PC-9 (cell line): ENCODE data around the gene OBSCN. TPM values are rescaled to one million over a fixed set of nuclear protein-coding genes. Genes with fewer than 3 reads are reported as not detected.

Experiments
- BruUV-seq: library from RNA; stranded (reverse); fragments of 400-500 nt; replicated peaks from 2 replicates; lab custom pipeline; 2021; lab: Mats Ljungman, UMichigan
- CTCF ChIA-PET: fragments of 300-600 bp; sonication (Branson Sonifier 250); formaldehyde crosslinking; loops from one replicate; lab custom pipeline; 2022; ENCODE audit warnings: antibody characterized with exemption; lab: Charles Lee
- POLR2A ChIA-PET: fragments of 300-600 bp; sonication (Branson Sonifier 250); formaldehyde crosslinking; loops from one replicate; lab custom pipeline; 2022; ENCODE audit warnings: antibody characterized with exemption; ENCODE audit not compliant: unreplicated experiment; lab: Charles Lee
- DNase-seq, 2 experiments: peaks; one replicate each; pipeline versions ENCODE4 v3.0.0 to v3.0.0-alpha.2; 2015 to 2022; ENCODE audit warnings: mixed read lengths in 1 of 2
- H2AFZ ChIP-seq: fragments of 200-600 bp; sonication (generic); 2 replicates; pipeline ENCODE4 v1.8.1; 2017; ENCODE audit warnings: antibody characterized with exemption
- H3F3A ChIP-seq: fragments of 200-600 bp; sonication (generic); 2 replicates; pipeline ENCODE4 v1.8.1; 2017; ENCODE audit warnings: antibody characterized with exemption, mild to moderate bottlenecking, low read depth; ENCODE audit not compliant: insufficient read depth
- H3K27ac ChIP-seq: fragments of 200-600 bp; sonication (generic); 2 replicates; pipeline ENCODE4 v1.6.1; 2016; ENCODE audit warnings: mixed run types
- H3K27me3 ChIP-seq: fragments of 200-600 bp; sonication (generic); 2 replicates; pipeline ENCODE4 v1.6.1; 2016; ENCODE audit warnings: low read depth, mixed run types; ENCODE audit not compliant: insufficient read depth
- H3K36me3 ChIP-seq: fragments of 200-600 bp; sonication (generic); 2 replicates; pipeline ENCODE4 v1.6.1; 2016; ENCODE audit warnings: low read depth, mixed run types
- H3K4me1 ChIP-seq: fragments of 200-600 bp; sonication (generic); replicated peaks from 2 replicates; pipeline ENCODE4 v1.6.1; 2016; ENCODE audit warnings: mixed run types; ENCODE audit not compliant: insufficient read depth
- H3K4me2 ChIP-seq: fragments of 200-600 bp; sonication (generic); 2 replicates; pipeline ENCODE4 v1.6.1; 2017; ENCODE audit warnings: mixed run types
- H3K4me3 ChIP-seq: fragments of 200-600 bp; sonication (generic); 2 replicates; pipeline ENCODE4 v1.6.1; 2016; ENCODE audit warnings: mixed run types
- H3K79me2 ChIP-seq: fragments of 200-600 bp; sonication (generic); 2 replicates; pipeline ENCODE4 v1.6.1; 2017; ENCODE audit warnings: low read depth, mixed run types
- H3K9me2 ChIP-seq: fragments of 200-600 bp; sonication (generic); 2 replicates; pipeline ENCODE4 v1.8.1; 2017; ENCODE audit warnings: mild to moderate bottlenecking; ENCODE audit not compliant: insufficient read depth
- H3K9me3 ChIP-seq: fragments of 200-600 bp; sonication (generic); 2 replicates; pipeline ENCODE4 v1.8.1; 2016; ENCODE audit warnings: low read depth; ENCODE audit not compliant: insufficient read depth
- H4K20me1 ChIP-seq: fragments of 200-600 bp; sonication (generic); 2 replicates; pipeline ENCODE4 v1.8.1; 2017; ENCODE audit not compliant: insufficient read depth
- EZH2 ChIP-seq: fragments of 200-600 bp; sonication (generic); IDR thresholded peaks from 2 replicates; pipeline ENCODE4 v1.8.0; 2017; ENCODE audit warnings: antibody characterized with exemption, low read depth
- intact Hi-C: fragments of 100-400 bp; cut with micrococcal nuclease; formaldehyde crosslinking; loops from one replicate; pipeline ENCODE4 v1.10.0; 2022; ENCODE audit not compliant: unreplicated experiment
- total RNA-seq: library from RNA; stranded (reverse); gene quantifications from 2 replicates; pipeline ENCODE4 v1.2.3, GENCODE V29; 2021
- TF ChIP-seq, protein P1 (sequence below): fragments of 200-600 bp; sonication (generic); conservative IDR thresholded peaks from 2 replicates; pipeline ENCODE4 v1.6.1; 2017; ENCODE audit warnings: mixed run types, antibody characterized with exemption, mild to moderate bottlenecking, moderate library complexity

Gene OBSCN
- total RNA-seq, 1 experiment from 2014 or later, result 62.9 TPM

DNA sequence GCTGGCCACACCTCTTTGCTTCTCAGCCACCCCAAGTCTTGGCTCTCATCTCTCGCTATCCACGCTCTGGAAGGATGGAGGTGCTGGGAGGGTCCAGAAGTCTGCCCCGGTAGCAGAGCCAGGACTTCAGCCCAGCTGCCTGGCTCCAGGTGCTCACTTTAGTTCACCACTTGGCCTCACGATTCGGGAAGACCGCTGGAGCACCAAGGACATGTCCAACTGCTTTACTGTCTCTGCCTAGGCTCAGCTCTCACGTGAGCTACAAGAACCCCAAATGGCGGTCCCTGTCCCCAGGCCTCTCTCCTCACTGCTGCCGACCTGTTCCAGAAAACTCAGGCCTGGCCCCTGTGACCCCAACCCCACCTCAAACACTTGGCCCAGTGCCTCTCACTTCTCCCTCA lies 195.4 kb downstream of the OBSCN start:
- H3K4me3 ChIP-seq, result no peak overlapping the region
- H3K4me1 ChIP-seq, result peaks cover 25% of the 10 kb centered on the region
- TF ChIP-seq, protein P1, sequence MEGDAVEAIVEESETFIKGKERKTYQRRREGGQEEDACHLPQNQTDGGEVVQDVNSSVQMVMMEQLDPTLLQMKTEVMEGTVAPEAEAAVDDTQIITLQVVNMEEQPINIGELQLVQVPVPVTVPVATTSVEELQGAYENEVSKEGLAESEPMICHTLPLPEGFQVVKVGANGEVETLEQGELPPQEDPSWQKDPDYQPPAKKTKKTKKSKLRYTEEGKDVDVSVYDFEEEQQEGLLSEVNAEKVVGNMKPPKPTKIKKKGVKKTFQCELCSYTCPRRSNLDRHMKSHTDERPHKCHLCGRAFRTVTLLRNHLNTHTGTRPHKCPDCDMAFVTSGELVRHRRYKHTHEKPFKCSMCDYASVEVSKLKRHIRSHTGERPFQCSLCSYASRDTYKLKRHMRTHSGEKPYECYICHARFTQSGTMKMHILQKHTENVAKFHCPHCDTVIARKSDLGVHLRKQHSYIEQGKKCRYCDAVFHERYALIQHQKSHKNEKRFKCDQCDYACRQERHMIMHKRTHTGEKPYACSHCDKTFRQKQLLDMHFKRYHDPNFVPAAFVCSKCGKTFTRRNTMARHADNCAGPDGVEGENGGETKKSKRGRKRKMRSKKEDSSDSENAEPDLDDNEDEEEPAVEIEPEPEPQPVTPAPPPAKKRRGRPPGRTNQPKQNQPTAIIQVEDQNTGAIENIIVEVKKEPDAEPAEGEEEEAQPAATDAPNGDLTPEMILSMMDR, result no peak
- no peak for TF ChIP-seq EZH2
- BruUV-seq, result no TSS peak
- peaks cover 67% of the 10 kb centered on the region for H4K20me1 ChIP-seq
- H3K79me2 ChIP-seq, result peaks cover 79% of the 10 kb centered on the region
- DNase-seq, result no peak
- POLR2A ChIA-PET, result interaction anchor here (0.6 kb wide), 1 partner anchor 404 kb away, joined by 3 read pairs; no protein-coding TSS in a partner anchor
- no peak overlapping the region for H3K27ac ChIP-seq
- peaks cover 21% of the 10 kb centered on the region for H3K36me3 ChIP-seq
- CTCF ChIA-PET, result interaction anchor here (0.5 kb wide), 1 partner anchor 21 kb away, joined by 3 read pairs; no protein-coding TSS in a partner anchor
- H2AFZ ChIP-seq, result no peak overlapping the region
- no peaks in the 10 kb centered on the region for H3K9me3 ChIP-seq
- intact Hi-C loops, result no loop called here
- H3F3A ChIP-seq, result 0 out of 2 replicates have a peak, but pooled peaks cover 4% of the 10 kb centered on the region
- H3K27me3 ChIP-seq, result no peaks in the 10 kb centered on the region
- peak overlapping the region; percentile 95; the same call in 1 of the 2 replicates for H3K4me2 ChIP-seq
- H3K9me2 ChIP-seq, result no peaks in the 10 kb centered on the region

DNA sequence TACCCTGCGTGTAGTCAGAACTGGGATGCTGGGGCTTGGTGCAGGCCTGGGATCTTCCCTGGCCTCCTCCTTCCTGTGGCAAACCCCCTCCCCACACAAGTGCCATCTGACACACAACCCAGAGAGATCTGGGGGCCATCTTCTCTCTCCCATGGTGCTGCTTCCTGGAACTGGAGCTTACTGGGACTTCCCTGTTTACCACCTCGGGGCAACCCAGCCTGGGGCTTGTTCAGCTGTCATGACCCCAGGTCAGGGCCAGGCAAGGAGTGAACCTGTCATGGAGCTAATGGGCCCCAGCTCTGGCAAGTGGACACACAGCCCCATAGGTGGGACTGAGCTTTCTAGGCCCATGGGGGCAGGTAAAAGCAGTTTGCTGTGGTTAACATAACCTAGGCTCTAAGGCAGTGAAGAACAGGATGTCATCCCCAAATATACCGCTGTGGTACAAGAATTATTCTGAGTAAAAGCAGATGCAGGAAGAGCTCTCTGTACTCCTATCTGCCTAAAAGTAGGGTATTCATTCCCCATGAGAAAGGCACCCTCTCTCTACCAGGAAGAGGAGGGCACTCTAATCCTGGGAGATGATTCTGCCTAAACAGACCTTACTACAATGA lies 196.4 kb downstream of the OBSCN start:
- POLR2A ChIA-PET, result interaction anchor here (0.5 to 0.6 kb wide), 3 partner anchors 91 to 418 kb away, joined by 3 to 4 read pairs (median 3); no protein-coding TSS in a partner anchor
- H3K4me3 ChIP-seq, result peak overlapping the region; percentile 95
- peaks cover 87% of the 10 kb centered on the region for H3K79me2 ChIP-seq

DNA sequence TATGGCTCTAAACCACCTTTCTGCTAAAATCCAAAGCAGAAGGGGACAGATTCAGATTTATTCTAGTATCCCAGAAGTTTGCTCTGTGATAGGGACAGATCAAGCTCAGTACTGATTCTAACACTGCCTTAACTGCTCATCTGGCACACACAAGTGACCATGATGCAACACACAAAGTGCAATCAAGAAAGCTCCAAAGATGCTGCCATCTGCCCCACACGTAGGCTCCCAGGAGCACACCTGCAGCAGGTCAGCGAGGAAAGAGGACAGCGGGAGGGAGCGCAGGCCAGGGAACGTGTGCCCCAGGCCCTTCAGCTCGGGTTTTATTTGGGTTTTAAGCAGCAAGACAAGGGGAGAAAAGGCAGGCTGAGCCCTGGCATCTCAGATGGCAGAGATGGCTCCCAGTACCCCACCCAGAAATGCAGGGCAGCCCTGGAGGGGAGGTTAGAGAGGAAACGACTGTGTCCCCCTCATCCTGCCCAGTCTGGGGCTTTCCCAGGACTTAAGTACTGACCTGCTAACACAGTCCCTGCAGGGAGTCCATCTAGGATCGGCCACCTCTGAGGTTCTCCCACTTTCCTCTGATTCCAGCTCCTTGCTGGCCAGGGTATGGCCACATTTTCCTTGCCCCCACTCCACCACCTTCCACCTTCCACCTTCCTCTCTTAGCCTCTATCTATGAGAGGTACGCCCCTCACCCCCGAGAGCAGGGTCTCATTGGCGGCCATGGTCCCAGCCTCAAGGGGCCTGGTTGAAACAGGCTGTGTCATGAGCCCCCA lies 197.5 kb downstream of the OBSCN start:
- no peak overlapping the region for H2AFZ ChIP-seq
- H3K27ac ChIP-seq, result 0 out of 2 replicates have a peak overlapping the region, but pooled peaks have one; percentile 17
- ChIA-PET POLR2A (interaction anchor here (0.5 to 0.8 kb wide), 6 partner anchors 23 to 239 kb away, joined by 3 to 7 read pairs (median 4); a partner anchor contains a TSS), CTCF (no interaction called here)
- peaks cover 52% of the 10 kb centered on the region for H4K20me1 ChIP-seq
- peaks cover 45% of the 10 kb centered on the region for H3K4me1 ChIP-seq
- no TSS peak for BruUV-seq
- H3K27me3 ChIP-seq, result no peaks in the 10 kb centered on the region
- H3K4me3 ChIP-seq, result peak overlapping the region; percentile 95
- peaks cover 90% of the 10 kb centered on the region for H3K79me2 ChIP-seq
- peaks cover 26% of the 10 kb centered on the region for H3K36me3 ChIP-seq
- H3K9me3 ChIP-seq, result no peaks in the 10 kb centered on the region
- TF ChIP-seq EZH2, result no peak
- TF ChIP-seq, protein P1, result no peak
- H3K9me2 ChIP-seq, result no peaks in the 10 kb centered on the region
- peaks cover 12% of the 10 kb centered on the region; the same call in 1 of the 2 replicates for H3F3A ChIP-seq
- H3K4me2 ChIP-seq, result peak overlapping the region; percentile 95
- intact Hi-C loops, result loop anchor here (5.0 kb wide), 1 partner anchor 97 kb away; no protein-coding TSS in a partner anchor
- no peak for DNase-seq

More for the DNA sequence above, 196.4 kb downstream of the OBSCN start:
- Histone ChIP-seq H3K36me3 (peaks cover 21% of the 10 kb centered on the region), H3F3A (0 out of 2 replicates have a peak, but pooled peaks cover 4% of the 10 kb centered on the region), H3K27me3 (no peaks in the 10 kb centered on the region), H3K4me2 (peak overlapping the region; percentile 95), H2AFZ (no peak overlapping the region), H3K9me2 (no peaks in the 10 kb centered on the region), H3K27ac (no peak overlapping the region), H3K9me3 (no peaks in the 10 kb centered on the region), H4K20me1 (peaks cover 59% of the 10 kb centered on the region), H3K4me1 (peaks cover 34% of the 10 kb centered on the region)
- intact Hi-C loops, result no loop called here
- no TSS peak for BruUV-seq
- no peak for TF ChIP-seq EZH2
- TF ChIP-seq, protein P1, result no peak
- DNase-seq, result no peak
- CTCF ChIA-PET, result interaction anchor here (0.5 kb wide), 1 partner anchor 9 kb away, joined by 3 read pairs; no protein-coding TSS in a partner anchor
